Upper lobe of left lung (tissue), 6 donors: ENCODE data around the gene HHIPL2. TPM values are rescaled to one million over a fixed set of nuclear protein-coding genes. Genes with fewer than 3 reads are reported as not detected.

Experiments
- ATAC-seq, 2 donors: fragments of 200-7000 bp; cut with Tn5 transposase; one replicate each; pipeline ENCODE4 v1.9.1; 2022; ENCODE audit warnings: mild to moderate bottlenecking in 2 of 2, moderate library complexity in 2 of 2; ENCODE audit not compliant: low FRiP score in 2 of 2
- DNase-seq, 2 donors: peaks; one replicate each; pipeline ENCODE4 v3.0.0-alpha.2; 2019 to 2020
- H3K27ac ChIP-seq, 4 donors: fragments of 200-600 bp; sonication (generic); one replicate each; pipeline ENCODE4 v1.5.1; 2016 to 2019
- H3K27me3 ChIP-seq, 4 donors: fragments of 200-600 bp; sonication (generic); one replicate each; pipeline ENCODE4 v1.5.1; 2017 to 2019
- H3K36me3 ChIP-seq, 4 donors: fragments of 200-600 bp; sonication (generic); one replicate each; pipeline ENCODE4 v1.5.1; 2016 to 2019
- H3K4me1 ChIP-seq, 4 donors: fragments of 200-600 bp; sonication (generic); one replicate each; pipeline ENCODE4 v1.5.1; 2018 to 2019
- H3K4me3 ChIP-seq, 4 donors: fragments of 200-600 bp; sonication (generic); one replicate each; pipeline ENCODE4 v1.5.1; 2017 to 2019; ENCODE audit warnings: mild to moderate bottlenecking in 2 of 4, moderate library complexity in 1 of 4
- H3K9me3 ChIP-seq, 4 donors: fragments of 200-600 bp; sonication (generic); one replicate each; pipeline ENCODE4 v1.5.1; 2018 to 2019
- EP300 ChIP-seq, 4 donors: sonication (generic); formaldehyde crosslinking; IDR thresholded peaks; one replicate each; pipeline ENCODE4 v1.5.1; 2017; ENCODE audit warnings: antibody characterized with exemption in 4 of 4, control low read depth in 2 of 4
- POLR2A ChIP-seq, 4 donors: fragments of 450-650 bp; IDR thresholded peaks; one replicate each; pipeline ENCODE4 v1.5.1; 2016 to 2017; ENCODE audit warnings: antibody characterized with exemption in 4 of 4, mild to moderate bottlenecking in 2 of 4
- POLR2AphosphoS5 ChIP-seq, 2 donors: sonication (generic); formaldehyde crosslinking; IDR thresholded peaks; one replicate each; pipeline ENCODE4 v1.5.1; 2017; ENCODE audit warnings: antibody characterized with exemption in 2 of 2
- WGBS, 2 donors: methylation state at CpG; one replicate each; pipeline ENCODE4 v1.1.5; 2017 to 2018; 5-methylcytosine and 5-hydroxymethylcytosine counted together
- total RNA-seq, 6 donors: library from RNA; depleted of rRNA in 4 of 6; stranded (reverse); fragments of >200 nt in 4 of 6; gene quantifications; one replicate each; pipeline versions ENCODE4 v1.1.0 to v1.2.1, GENCODE V29; 2016 to 2021
- TF ChIP-seq, protein P1 (sequence below), 6 experiments: fragments of 450-650 bp in 4 of 6; fragments of 200-600 bp in 2 of 6; sonication (generic) in 2 of 6; IDR thresholded peaks; one replicate each; pipeline ENCODE4 v1.5.1; 2016 to 2019; ENCODE audit warnings: antibody characterized with exemption in 6 of 6
- donor health status: DM: no; HTN: no; CAD: no; lungs with moderate emphysema.
- donor health status: DM: no; HTN: yes; CAD: no; lungs with severe emphysema.

The HHIPL2 gene
- total RNA-seq, 6 donors from 2014 or later: 0.22 to 1.0 (median 0.76) TPM; not detected in 3

- no peak for DNase-seq
- Histone ChIP-seq H3K4me3 (no peak overlapping the region), H3K9me3 (no peaks in the 10 kb centered on the region), H3K36me3 (peaks cover 0 to 59% (median 19%) of the 10 kb centered on the region in 4 donors), H3K27ac (no peak overlapping the region), H3K27me3 (no peaks in the 10 kb centered on the region), H3K4me1 (no peaks in the 10 kb centered on the region)
- 79 to 80% methylated on average over 6 of the region's 6 CpGs for WGBS, 2 donors
- TF ChIP-seq POLR2A (IDR thresholded peaks at IDR 0.05) (no peak), POLR2AphosphoS5 (IDR thresholded peaks at IDR 0.05) (no peak), EP300 (IDR thresholded peaks at IDR 0.05) (no peak)
- TF ChIP-seq, protein P1, sequence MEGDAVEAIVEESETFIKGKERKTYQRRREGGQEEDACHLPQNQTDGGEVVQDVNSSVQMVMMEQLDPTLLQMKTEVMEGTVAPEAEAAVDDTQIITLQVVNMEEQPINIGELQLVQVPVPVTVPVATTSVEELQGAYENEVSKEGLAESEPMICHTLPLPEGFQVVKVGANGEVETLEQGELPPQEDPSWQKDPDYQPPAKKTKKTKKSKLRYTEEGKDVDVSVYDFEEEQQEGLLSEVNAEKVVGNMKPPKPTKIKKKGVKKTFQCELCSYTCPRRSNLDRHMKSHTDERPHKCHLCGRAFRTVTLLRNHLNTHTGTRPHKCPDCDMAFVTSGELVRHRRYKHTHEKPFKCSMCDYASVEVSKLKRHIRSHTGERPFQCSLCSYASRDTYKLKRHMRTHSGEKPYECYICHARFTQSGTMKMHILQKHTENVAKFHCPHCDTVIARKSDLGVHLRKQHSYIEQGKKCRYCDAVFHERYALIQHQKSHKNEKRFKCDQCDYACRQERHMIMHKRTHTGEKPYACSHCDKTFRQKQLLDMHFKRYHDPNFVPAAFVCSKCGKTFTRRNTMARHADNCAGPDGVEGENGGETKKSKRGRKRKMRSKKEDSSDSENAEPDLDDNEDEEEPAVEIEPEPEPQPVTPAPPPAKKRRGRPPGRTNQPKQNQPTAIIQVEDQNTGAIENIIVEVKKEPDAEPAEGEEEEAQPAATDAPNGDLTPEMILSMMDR (IDR thresholded peaks at IDR 0.05): no peak
- no peak for ATAC-seq
Measured at GRCh38 chr1:222557148-222557547, 9.2 kb upstream of the HHIPL2 start.

DNA sequence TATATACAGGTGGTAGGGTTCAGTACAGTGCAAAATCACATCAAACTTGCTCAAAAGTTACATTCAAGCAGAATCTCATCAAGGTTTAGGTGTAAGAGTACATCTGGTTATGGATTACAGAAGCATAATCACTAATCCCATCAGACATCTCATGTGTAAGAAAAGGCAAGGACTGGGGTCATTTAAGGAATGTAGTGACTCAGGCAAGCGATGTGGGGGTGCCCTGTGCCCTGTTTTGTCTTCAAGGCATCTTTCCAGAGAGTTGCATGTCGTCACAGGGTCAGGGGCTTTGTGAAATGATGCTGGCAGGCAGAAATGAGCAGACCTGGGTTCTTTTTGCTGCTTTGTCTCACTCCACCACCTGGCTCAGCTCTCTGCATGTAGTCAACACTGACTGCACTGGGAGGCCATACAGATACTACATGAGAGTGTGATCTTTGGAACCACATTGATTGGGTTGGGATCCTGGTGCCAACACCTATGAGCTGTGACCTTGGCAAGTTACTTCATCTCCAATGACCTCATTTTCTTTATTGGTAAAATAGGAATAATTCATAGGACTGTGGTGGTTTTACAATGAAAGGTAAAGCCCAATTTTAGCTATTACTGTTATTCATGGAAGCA, 8.2 kb upstream of the HHIPL2 start:
- H3K4me3 ChIP-seq: no peak overlapping the region
- H3K4me1 ChIP-seq: no peaks in the 10 kb centered on the region
- H3K36me3 ChIP-seq: peaks cover 0 to 53% (median 19%) of the 10 kb centered on the region in 4 donors
- no peak overlapping the region for H3K27ac ChIP-seq
- no peaks in the 10 kb centered on the region for H3K9me3 ChIP-seq
- no peaks in the 10 kb centered on the region for H3K27me3 ChIP-seq
- TF ChIP-seq, protein P1 (IDR thresholded peaks at IDR 0.05): no peak
- TF ChIP-seq POLR2AphosphoS5 (IDR thresholded peaks at IDR 0.05): no peak
- no peak for TF ChIP-seq POLR2A (IDR thresholded peaks at IDR 0.05)
- no peak for TF ChIP-seq EP300 (IDR thresholded peaks at IDR 0.05)
- WGBS, 2 donors: 92 to 100% methylated on average over 2 of the region's 2 CpGs
- DNase-seq (no peak), ATAC-seq (no peak)

DNA sequence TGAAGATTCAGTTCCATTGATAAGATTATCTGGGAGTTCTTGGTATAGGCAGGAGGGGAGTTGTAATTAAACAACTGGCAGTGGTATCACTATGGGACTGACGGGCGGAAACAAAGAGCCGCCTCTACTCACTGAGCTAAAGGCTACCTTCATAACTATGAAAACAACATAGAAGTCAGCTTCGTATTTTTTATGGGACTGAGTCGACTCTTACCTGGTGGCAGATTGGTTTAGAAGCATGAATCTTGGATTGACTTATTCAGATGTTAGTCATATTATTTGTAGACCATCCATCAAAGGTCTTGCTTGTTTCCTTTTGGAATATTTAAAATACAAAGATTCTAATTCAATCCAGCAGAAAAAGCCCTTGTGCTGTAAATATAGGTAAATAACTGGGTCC, 6.3 kb upstream of the HHIPL2 start:
- Histone ChIP-seq H3K27ac (no peak overlapping the region), H3K4me1 (no peaks in the 10 kb centered on the region), H3K36me3 (peaks cover 0 to 34% (median 10%) of the 10 kb centered on the region in 4 donors), H3K27me3 (no peaks in the 10 kb centered on the region), H3K9me3 (no peaks in the 10 kb centered on the region), H3K4me3 (no peak overlapping the region)
- WGBS, 2 donors: 92 to 97% methylated on average over 5 of the region's 5 CpGs
- ATAC-seq (no peak), DNase-seq (no peak)
- TF ChIP-seq, protein P1 (IDR thresholded peaks at IDR 0.05): no peak
- TF ChIP-seq POLR2AphosphoS5 (IDR thresholded peaks at IDR 0.05) (no peak), EP300 (IDR thresholded peaks at IDR 0.05) (no peak), POLR2A (IDR thresholded peaks at IDR 0.05) (no peak)

GRCh38 chr1:222552882-222553281, 5.0 kb upstream of the HHIPL2 start:
- TF ChIP-seq EP300 (IDR thresholded peaks at IDR 0.05) (no peak), POLR2A (IDR thresholded peaks at IDR 0.05) (no peak), POLR2AphosphoS5 (IDR thresholded peaks at IDR 0.05) (no peak)
- TF ChIP-seq, protein P1 (IDR thresholded peaks at IDR 0.05): no peak
- Histone ChIP-seq H3K36me3 (peaks cover 0 to 22% (median 10%) of the 10 kb centered on the region in 4 donors), H3K27ac (no peak overlapping the region), H3K4me3 (no peak overlapping the region), H3K4me1 (no peaks in the 10 kb centered on the region), H3K9me3 (no peaks in the 10 kb centered on the region), H3K27me3 (no peaks in the 10 kb centered on the region)
- ATAC-seq: peak in 1 of 2 donors; percentile 83
- DNase-seq: no peak
- 68 to 92% methylated on average over 4 to 5 of the region's 5 CpGs for whole genome bisulfite sequencing, 2 donors

GRCh38 chr1:222547260-222547614, 667 bp downstream of the HHIPL2 start:
- Histone ChIP-seq H3K27me3 (no peaks in the 10 kb centered on the region), H3K36me3 (no peaks in the 10 kb centered on the region), H3K9me3 (no peaks in the 10 kb centered on the region), H3K27ac (no peak overlapping the region), H3K4me1 (peaks cover 0 to 4% (median 0%) of the 10 kb centered on the region in 4 donors), H3K4me3 (no peak overlapping the region)
- no peak for ATAC-seq
- 61 to 63% methylated on average over 8 of the region's 8 CpGs for WGBS, 2 donors
- TF ChIP-seq, protein P1 (IDR thresholded peaks at IDR 0.05): no peak
- TF ChIP-seq POLR2A (IDR thresholded peaks at IDR 0.05) (no peak), EP300 (IDR thresholded peaks at IDR 0.05) (no peak)
- no peak for DNase-seq
